GM18868 (cell line): ENCODE data around the gene SHISA7.

Experiments used
- ATAC-seq: cut with Tn5 transposase; IDR thresholded peaks from one replicate; pipeline ENCODE4 v1.9.1; 2021; ENCODE audit warnings: mild to moderate bottlenecking, moderate library complexity; ENCODE audit not compliant: unreplicated experiment

The SHISA7 gene

GRCh38 chr19:55464039-55464661 is 21.1 kb upstream of the SHISA7 start:
- ATAC-seq = no peak

- no peak for ATAC-seq
Measured at GRCh38 chr19:55463583-55464031, 20.5 kb upstream of the SHISA7 start.

- ATAC-seq = no peak
Measured at GRCh38 chr19:55462722-55463121, 19.6 kb upstream of the SHISA7 start.

GRCh38 chr19:55461974-55462626 is 19.0 kb upstream of the SHISA7 start:
- ATAC-seq = no peak

GRCh38 chr19:55461259-55461973 is 18.3 kb upstream of the SHISA7 start, which contains the start of gene ISOC2:
Gene ISOC2 (minus strand): TSS chr19:55461642. CDS start chr19:55456486, 5,156 bp downstream.
- peak; percentile 91 for ATAC-seq

- ATAC-seq = no peak
Measured at GRCh38 chr19:55460670-55461258, 17.7 kb upstream of the SHISA7 start.

GRCh38 chr19:55459950-55460657 is 17.0 kb upstream of the SHISA7 start:
- no peak for ATAC-seq

GRCh38 chr19:55459551-55459949 is 16.4 kb upstream of the SHISA7 start:
- no peak for ATAC-seq

- ATAC-seq = no peak
Measured at GRCh38 chr19:55457683-55458457, 14.8 kb upstream of the SHISA7 start.

GRCh38 chr19:55456347-55456746 is 13.2 kb upstream of the SHISA7 start:
- no peak for ATAC-seq

GRCh38 chr19:55455576-55456235 is 12.6 kb upstream of the SHISA7 start:
- no peak for ATAC-seq

GRCh38 chr19:55454787-55455243 is 11.7 kb upstream of the SHISA7 start:
- no peak for ATAC-seq

- no peak for ATAC-seq
Measured at GRCh38 chr19:55453511-55454260, 10.6 kb upstream of the SHISA7 start.

GRCh38 chr19:55452749-55453346 is 9.7 kb upstream of the SHISA7 start:
- ATAC-seq = no peak

GRCh38 chr19:55451965-55452748 is 9.1 kb upstream of the SHISA7 start:
- no peak for ATAC-seq

GRCh38 chr19:55451163-55451964 is 8.3 kb upstream of the SHISA7 start:
- ATAC-seq = no peak

- ATAC-seq = no peak
Measured at GRCh38 chr19:55449469-55449868, 6.4 kb upstream of the SHISA7 start.
